GM18508 (cell line): Measurements from ENCODE around the gene TSSK1B.
"Not testable (repeated sequence)": the region's sequence is repeated elsewhere in the genome, so short reads cannot be mapped to it uniquely, and the experiment has no call there.

Experiments used
- ATAC-seq: cut with Tn5 transposase; IDR thresholded peaks from one replicate; pipeline ENCODE4 v1.9.1; 2021; ENCODE audit warnings: moderate number of reproducible peaks; ENCODE audit not compliant: insufficient read depth, unreplicated experiment

TSSK1B gene

GRCh38 chr5:113434889-113435288 lies at the start of gene TSSK1B:
Gene TSSK1B (minus strand): TSS chr5:113434989. CDS start chr5:113434839, 150 bp downstream.
- ATAC-seq = no peak

- ATAC-seq = no peak
Observed at GRCh38 chr5:113480243-113480642, 45.5 kb upstream of the TSSK1B start.

GRCh38 chr5:113478691-113479090 lies 43.9 kb upstream of the TSSK1B start:
- ATAC-seq = no peak

GRCh38 chr5:113474100-113474728 lies 39.4 kb upstream of the TSSK1B start:
- ATAC-seq = no peak

- no peak for ATAC-seq
Observed at GRCh38 chr5:113463032-113463431, 28.2 kb upstream of the TSSK1B start.

GRCh38 chr5:113457106-113457505 lies 22.3 kb upstream of the TSSK1B start:
- not testable (repeated sequence) for ATAC-seq

- no peak for ATAC-seq
Observed at GRCh38 chr5:113452941-113453340, 18.2 kb upstream of the TSSK1B start.

- no peak for ATAC-seq
Observed at GRCh38 chr5:113451797-113452196, 17.0 kb upstream of the TSSK1B start.

GRCh38 chr5:113450929-113451328 lies 16.1 kb upstream of the TSSK1B start:
- no peak for ATAC-seq

- ATAC-seq = no peak
Observed at GRCh38 chr5:113450462-113450861, 15.7 kb upstream of the TSSK1B start.

- no peak for ATAC-seq
Observed at GRCh38 chr5:113448252-113448651, 13.5 kb upstream of the TSSK1B start.

GRCh38 chr5:113447498-113448050 lies 12.8 kb upstream of the TSSK1B start:
- ATAC-seq = no peak

- no peak for ATAC-seq
Observed at GRCh38 chr5:113446358-113446927, 11.7 kb upstream of the TSSK1B start.

GRCh38 chr5:113437111-113437510 lies 2.3 kb upstream of the TSSK1B start:
- no peak for ATAC-seq

GRCh38 chr5:113435575-113435974 lies 786 bp upstream of the TSSK1B start:
- no peak for ATAC-seq

- ATAC-seq = no peak
Observed at GRCh38 chr5:113433862-113434612, 752 bp downstream of the TSSK1B start.

GRCh38 chr5:113433071-113433470 lies 1.7 kb downstream of the TSSK1B start:
- ATAC-seq = no peak

GRCh38 chr5:113427871-113428574 lies 6.8 kb downstream of the TSSK1B start:
- ATAC-seq = no peak

- ATAC-seq = no peak
Observed at GRCh38 chr5:113425909-113426308, 8.9 kb downstream of the TSSK1B start.

- ATAC-seq = no peak
Observed at GRCh38 chr5:113421693-113422092, 13.1 kb downstream of the TSSK1B start.

- no peak for ATAC-seq
Observed at GRCh38 chr5:113405530-113405929, 29.3 kb downstream of the TSSK1B start.
